DMS114 treated with DMSO at 0.1 percent for 48 hours (cell line): ENCODE results near the gene ZDHHC14.
"Not testable (repeated sequence)": the region's sequence is repeated elsewhere in the genome, so short reads cannot be mapped to it uniquely, and the experiment has no call there.

ENCODE experiments used
- DNase-seq: peaks from one replicate; lab custom pipeline; 2025; ENCODE audit not compliant: unreplicated experiment; lab: John Stamatoyannopoulos, UW

The ZDHHC14 gene

DNA sequence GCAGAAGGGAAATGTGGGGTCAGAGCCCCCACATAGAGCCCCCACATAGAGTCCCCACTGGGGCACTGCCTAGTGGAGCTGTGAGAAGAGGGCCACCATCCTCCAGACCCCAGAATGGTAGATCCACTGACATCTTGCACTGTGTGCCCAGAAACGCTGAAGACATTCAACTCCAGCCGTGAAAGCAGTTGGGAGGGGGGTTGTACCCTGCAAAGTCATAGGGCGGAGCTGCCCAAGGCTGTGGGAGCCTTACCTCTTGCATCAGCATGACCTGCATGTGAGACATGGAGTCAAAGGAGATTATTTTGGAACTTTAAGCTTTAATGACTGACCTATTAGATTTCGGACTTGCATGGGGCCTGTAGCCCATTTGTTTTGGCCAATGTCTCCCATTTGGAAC lies 209.7 kb downstream of the ZDHHC14 start:
- not testable (repeated sequence) for DNase-seq

DNA sequence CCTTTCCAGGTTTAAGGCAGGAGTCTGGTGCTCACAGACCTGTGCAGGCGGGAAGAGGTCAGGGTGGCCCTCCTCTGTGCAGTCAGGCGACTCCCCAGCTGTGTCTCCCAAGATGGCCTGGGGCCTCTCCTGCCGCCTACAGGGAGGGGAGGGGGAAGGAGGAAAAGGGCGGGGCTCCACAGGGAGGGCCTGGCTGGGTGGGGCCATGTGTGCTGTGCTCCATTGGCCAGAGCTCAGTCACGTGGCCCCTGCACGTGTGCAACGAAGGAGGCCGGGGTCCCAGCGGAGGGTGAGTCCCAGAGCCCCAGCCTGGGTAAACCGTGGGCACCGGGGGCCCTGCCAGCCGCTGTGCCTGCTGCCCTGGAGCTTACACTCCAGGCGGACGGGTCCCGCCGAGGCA lies 211.6 kb downstream of the ZDHHC14 start:
- DNase-seq, result no peak

DNA sequence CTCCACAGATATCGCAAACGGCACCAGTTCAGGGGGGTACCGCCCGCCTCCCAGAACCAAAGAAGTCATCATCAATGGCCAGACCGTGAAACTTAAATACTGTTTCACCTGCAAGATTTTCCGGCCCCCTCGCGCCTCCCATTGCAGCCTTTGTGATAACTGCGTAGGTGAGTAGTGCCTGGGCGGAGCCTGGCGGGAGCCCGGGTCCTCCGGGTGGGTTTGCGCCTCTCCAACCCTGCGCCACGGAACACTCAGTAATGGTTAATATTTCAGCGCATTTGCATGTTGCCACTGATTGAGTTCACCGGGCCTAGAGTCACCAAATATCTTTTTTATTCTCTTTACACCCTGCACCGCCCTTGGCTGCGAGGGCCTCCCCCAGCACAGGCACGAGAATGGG lies 212.0 kb downstream of the ZDHHC14 start:
- DNase-seq, result no peak

DNA sequence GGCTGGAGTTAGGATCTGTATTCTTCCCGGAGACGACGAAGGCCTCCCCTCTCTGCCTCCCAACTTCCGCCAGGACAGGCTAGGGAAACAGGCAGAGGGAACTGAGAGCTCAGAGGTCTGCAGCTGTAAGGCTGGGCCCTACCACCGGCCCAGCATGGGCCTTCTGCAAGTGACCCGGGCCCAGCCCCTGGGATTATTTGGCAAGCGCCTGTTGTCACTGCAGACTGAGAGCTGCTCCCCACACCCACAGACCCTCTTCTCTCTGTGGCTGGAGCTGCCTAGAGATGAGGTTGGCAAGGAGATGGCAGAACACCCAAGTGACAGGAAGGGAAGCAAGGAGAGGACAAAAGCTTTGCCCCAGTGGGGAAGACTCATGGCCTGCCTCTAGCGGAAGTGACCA lies 212.6 kb downstream of the ZDHHC14 start:
- DNase-seq, result no peak

DNA sequence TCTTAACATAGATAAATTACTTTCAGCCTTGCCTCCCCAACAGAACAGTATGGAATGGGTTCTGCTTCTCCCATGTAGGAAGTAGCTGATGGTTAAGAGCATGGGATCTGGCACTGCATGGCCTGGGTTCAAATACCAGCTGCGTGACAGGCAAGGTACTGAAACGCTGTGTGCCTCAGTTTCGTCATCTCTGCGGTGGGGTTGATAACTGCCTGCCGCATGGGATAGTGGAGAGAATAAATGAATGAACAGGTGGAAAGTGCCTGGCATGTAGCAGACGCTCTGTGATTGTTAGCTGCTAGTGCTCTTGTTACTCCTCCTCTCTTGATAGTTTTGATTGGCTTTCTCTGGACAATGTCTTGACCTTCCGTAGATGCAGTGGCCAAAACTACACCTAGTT lies 213.3 kb downstream of the ZDHHC14 start:
- no peak for DNase-seq

DNA sequence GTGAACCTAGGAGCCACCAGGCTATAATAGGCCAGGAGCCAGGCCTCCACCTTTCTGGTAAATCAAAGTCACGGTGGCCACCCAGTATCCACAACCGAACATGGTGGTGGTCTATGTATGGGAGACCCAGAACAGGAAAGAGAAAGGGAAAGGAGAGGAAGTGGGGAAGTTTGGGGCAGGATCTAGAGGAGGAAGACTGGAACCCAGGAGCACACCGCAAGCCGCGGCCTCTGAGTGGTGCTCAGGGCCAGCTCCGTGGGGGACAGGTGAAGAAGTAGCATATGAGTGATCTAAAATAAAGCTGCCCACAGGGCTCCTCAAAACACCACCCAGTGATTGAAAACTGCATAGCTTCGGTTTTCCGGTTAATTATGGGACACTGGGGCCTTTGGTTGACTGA lies 214.8 kb downstream of the ZDHHC14 start:
- DNase-seq, result no peak

DNA sequence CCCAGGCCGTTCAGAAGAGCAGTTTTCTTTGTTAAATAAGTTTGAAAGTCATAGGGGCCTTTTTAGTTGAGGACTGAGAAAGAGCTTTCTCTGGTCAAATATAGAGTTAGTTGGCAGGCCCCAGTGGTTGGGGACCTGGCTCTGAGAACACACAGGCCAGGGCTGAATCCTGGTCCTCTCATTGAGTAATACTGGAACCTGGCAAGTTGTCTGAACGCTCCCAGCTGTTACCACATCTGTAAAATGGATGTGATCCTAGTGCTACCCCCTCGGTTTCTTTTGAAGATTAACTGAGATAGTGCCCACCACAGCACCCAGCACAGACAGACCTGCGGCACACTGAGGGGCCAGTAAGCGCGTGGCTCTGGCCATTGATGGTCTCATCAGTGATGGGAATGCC lies 215.5 kb downstream of the ZDHHC14 start:
- no peak for DNase-seq

DNA sequence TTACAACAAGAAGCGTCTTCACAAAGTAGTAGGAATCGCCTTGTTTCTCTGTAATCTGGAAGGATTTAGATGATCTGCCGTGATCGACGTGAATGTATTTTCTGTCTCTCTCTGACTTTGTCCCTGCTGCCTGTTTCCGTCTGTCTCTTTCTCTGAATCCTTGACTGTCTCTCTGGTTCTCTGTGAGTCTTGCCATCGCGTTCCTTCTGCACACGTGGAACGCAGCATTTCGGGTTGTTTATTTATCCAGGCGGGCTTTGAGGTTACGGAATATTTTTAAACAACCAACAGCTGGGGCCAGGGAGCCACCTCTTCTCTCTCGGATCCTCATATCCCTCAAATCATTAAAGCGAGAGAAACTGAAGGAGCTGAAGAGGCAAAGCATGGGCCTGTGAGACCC lies 215.9 kb downstream of the ZDHHC14 start:
- no peak for DNase-seq

DNA sequence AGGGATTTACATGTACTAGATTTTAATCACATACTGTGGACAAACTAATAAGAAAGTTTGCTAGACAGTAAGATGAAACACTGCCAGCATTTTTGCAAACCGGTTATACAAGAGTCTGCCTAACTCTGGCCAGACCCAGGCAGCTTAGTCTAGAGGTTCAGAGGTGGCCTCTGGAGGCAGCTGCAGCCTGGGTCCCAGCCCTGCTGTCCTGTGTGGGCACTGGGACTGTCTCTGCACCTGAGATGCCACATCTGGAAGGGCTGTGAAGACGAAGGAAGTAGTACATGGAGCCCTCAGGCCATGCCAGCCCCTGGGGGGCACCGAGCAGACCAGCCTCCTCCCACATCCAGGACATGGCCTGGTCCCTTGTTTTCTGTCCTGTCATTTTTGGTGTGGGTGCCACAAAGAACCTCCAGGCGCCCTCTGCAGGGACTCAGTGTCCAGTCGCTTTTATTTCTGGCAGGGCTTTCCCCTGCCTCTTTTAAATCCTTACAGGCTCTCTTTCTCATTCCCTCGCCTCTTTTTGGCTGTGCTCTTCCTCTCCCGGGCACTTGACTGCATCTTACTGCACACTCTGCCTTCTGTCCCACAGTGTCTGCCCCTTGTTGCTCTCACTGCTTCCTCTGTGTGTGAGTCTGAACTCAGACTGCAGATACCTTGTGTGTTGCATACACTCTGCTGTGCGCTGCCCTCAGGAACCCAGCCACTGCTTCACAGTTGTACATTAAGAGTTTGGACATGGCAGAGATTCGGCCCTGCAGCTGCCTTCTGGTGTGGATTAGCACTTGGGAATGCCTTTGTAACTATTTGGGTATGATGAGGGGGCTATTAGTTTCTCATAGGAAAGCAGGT lies 216.7 kb downstream of the ZDHHC14 start:
- DNase-seq, result peak; percentile 15

DNA sequence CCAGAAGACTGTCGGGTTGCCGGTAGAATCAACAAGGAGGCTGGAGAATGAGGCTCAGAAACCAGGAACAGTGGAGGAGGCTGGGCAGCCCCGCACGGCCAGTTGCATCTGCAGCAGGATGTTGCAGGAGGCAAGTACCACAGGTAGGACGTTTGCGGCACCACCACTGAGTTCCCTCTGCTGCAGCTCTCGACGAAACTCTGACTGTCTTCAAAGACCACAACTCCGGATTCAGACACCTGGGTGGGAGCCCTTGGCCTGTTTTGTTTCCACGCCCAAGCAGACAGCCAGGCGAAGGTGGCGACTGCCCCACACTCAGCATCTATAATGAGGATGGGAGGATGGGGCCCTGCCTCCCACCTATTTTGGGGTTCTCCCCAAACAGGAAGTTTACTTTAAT lies 218.2 kb downstream of the ZDHHC14 start:
- no peak for DNase-seq

DNA sequence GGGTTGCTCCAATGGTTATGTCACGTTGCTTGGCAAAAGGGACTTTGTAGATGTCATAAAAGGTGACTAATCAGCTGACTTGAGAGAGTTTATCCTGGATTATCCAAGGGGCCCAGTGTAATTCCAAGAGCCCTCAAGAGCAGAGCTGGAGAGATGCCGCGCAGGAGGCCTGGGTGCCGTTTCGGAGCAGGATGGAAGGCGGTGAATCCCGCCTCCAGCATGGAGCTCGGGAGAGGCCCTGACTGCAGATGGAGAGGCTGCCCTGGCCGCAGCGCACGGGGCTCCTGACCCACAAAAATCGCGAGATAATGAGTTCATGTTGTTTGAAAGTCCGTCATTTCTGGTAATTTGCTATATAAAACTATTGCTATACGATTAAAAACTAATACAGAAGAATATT lies 219.8 kb downstream of the ZDHHC14 start:
- DNase-seq, result no peak

DNA sequence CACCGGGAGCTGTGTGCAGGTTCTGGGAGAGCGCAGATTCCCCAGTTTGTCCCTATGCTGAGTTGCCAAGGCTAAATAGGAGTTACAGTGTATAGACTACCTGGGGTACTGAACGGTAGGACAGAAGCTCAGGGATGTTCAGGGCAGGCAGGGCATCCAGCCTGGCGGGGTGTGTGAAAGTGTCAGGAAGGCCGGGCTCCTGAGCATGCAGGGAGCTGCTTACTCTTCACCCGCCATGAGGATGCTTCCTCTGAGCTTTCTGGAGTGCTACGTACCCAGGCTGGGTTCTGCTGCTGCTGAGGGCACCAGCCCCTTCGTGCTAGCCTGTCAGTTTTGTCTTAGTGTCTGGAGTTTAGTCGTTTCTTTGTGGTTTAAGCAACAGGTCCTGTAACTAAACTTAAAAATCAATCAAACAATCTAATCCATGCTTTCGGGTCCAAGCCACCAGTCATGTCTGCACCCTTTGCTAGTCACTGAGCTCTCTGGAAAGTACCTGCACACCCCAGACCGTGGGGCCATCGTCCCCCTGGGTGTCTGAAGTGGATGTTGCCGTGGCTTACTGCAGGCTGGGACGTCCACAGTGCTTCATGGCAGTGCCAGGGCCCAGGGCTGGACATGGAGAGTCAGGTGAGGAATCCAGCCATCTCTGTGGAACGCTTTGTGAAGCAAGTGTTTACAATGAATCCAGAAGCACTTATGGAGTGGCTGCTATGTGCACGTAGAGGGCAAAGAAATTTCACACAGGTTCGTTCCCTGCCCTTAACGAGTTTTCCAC lies 221.7 kb downstream of the ZDHHC14 start:
- no peak for DNase-seq

DNA sequence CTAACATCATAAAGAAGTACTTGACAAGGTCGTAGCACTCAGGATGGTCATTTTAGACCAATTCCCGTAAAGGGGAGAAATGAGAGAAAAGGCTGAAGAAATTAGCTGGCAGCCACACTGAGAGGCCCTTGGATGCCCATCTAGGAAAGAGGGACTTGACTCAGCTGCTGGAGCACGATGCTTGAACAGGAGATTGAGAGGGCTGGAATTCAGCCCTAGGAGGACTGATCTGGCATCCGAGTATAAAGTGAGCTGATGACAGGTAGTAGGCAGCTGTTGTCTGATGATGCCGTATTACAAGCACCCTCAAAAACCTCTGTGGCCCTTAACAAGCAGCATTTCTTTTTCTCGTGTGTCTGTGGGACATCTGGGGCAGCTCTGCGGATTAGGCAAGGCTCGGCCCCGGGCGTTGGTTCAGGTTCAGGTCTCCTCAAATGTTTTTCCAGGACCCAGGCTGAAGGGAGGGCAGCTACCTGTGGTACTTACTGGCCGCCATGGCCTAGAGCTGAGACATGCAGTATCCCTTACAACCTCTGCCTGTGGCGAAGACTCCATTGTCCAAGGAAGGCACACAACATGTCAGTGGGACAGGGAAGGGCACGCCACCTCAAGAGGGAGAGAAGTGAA lies 222.4 kb downstream of the ZDHHC14 start:
- DNase-seq, result no peak

DNA sequence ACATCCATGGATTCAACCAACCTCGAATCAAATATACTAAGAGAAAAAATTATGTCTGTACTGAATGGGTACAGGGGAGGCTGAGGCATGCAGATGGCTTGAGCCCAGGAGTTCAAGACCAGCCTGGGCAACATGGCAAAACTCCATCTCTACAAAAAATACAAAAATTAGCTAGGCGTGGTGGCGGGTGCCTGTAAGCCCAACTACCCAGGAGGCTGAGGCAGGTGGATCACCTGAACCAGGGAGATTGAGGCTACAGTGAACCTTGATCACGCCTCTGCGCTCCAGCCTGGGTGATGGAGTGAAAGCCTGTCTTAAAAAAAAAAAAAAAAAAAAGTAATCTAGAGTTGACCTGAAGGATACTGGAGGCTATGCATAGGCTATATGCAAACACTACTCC lies 223.0 kb downstream of the ZDHHC14 start:
- no peak for DNase-seq

DNA sequence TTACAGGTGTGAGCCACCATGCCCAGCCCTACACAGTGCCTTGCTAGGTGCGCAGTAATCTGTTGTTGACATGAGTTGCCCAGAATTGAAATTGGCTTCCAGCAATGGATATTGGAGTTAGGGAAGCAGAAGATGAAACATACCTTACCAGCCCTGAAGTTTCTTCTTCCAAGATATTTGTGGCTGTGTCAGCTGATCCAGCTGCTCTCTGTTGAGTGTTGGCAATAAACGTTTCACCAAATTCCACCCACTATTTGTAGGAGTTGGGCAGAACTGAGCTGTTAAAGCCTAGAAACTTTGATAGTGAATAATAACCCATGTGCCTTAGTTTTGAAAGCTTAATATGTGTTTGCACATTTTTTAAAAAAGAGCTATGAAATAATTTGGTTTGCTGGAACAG lies 223.8 kb downstream of the ZDHHC14 start:
- no peak for DNase-seq

DNA sequence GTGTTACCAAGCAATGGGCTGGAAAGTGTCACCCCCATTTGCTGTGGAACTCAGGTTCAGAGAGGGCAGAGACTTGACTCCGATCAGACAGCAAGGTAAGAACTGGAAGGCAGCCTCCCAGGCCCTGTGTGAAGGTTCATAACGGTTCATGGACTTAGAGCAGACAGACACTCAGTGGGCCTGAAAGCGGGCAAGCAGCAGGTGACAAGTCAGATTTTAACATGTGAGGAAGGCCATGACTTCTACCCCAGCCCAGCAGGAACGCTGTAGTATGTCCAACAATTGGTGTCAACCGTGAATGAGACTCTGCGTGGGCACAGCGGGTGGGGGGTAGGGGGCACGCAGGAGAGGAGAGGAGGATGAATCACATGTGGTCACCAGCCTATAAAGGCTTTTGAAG lies 224.5 kb downstream of the ZDHHC14 start:
- DNase-seq, result no peak

DNA sequence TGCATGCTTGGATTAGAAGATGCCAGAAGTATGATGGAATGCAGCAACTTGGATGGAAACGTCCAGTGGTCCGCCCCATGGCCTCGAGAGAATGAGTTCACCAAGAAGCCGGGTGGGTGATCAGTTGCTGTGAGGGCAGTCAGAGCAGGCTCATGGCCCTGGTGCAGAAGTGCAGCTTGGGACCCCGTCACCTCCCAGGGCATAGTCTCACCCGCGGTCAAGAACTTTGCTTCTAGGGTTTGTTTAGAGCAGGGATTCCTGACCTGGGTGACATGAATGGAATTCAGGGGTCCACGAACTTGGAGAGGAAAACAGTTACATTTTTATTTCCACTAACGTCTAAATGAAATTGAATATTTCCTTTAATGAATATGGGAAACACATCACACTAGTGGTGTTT lies 225.5 kb downstream of the ZDHHC14 start:
- DNase-seq, result no peak

DNA sequence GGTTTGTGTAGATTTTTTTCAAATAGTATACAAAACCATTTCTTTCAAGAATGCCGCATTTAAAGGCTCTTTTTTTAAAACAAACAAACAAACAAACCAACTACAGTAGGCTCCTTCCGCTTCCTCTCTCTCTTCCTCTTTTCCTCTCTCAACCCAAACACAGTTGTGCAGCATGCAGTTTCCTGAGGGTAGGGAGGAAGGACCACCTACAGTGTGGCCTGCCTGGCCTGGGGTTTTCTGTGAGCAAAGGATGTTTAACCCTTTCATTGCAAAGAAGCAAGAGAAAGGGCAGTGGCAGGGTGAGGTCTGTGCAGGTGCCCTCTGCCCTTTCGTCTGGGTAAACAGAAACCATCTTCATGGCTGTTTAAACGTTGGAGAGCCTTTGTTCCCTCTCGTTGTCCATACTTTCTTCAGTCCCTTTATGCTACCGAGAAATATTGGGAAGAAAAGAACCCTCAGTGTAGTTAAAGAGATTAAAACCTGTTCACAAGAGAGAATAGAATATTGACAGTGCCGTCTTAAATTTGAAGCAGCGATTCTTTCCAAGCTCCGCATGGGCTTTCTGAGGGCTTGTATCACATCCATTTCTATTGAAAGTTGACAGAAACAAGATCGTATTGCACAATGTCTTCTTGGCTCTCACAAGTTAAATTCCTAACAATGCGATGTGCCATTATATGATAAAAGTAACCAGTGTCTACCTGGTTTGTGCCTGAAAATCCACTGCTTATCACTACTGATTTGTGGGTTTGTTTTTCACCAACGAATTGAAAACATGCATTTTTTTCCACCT lies 226.5 kb downstream of the ZDHHC14 start:
- no peak for DNase-seq

DNA sequence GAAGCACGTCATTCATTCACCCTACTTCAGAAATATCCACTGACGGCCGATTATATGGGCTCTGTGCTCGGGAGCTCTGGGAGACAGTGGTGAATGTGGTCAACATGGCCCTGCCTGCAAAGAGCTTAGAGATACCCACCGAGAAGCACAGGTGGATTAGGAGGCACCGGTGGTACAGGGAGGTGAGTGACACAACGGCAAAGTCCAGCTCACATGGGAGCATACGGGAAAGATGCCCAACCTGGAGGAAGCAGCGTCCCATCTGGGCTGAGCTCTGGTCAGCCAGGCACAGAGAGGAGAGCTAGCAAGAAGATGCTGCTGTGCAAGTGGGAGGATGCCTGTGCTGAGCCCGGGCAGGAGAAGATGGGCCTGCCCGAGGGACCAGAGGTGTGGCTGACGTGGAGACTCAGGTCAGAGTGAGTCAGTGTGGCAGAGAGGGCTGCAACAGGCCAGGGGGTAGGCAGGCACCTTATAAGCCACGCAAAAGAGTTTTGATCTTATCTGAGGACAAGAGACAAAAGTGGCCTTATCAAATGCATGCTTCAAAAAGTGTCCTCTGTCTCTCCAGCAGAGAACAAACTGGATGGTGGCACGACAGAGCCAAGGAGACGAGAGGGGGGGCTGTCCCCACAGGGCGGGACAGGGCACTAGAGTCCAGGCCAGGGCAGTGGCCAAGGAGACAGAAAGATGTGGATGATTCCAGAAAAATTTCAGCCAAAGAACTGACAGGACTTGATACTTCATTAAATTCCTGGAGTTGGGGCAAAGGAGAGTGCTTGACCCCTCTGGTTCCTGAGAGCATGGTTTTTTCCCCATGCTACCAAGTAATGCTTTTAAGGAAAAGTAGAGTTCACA lies 227.5 kb downstream of the ZDHHC14 start:
- no peak for DNase-seq

DNA sequence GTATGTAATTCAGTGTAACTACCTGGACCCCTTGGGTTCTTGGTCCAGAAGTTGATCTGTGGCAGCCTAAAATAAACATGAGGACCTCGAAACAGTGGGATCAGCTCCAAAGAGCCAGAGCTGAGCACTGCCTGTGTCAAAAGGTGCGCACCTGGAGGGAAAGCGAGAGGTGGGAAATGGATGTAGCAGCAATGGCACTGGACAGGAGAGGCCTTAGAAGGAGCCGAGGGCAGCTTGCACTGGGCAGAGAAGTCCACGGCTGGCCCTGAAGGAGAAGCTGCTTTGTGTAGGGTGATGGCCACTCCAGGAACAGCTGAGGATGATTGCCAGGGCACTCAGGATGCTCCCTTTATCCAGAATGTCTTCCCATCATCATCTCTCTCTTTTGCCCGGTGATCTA lies 228.1 kb downstream of the ZDHHC14 start:
- no peak for DNase-seq
